Adrenal gland (tissue), 12 donors: ENCODE results near the gene DAB2IP. TPM values are rescaled to one million over a fixed set of nuclear protein-coding genes. Genes with fewer than 3 reads are reported as not detected.

Experiments used
- DNase-seq, 7 donors: peaks; one replicate each; pipeline ENCODE4 v3.0.0-alpha.2; 2019 to 2020
- H3K27ac ChIP-seq, 5 donors: fragments of 200-600 bp; sonication (generic) in 4 of 5; 1 replicate in 3 of 5; 2 replicates in 2 of 5; pipeline versions ENCODE4 v1.5.1 to v1.8.0; 2016 to 2020; ENCODE audit warnings: mild to moderate bottlenecking in 1 of 5
- H3K27me3 ChIP-seq: fragments of 200-600 bp; 2 replicates; pipeline ENCODE4 v1.8.0; 2021
- H3K36me3 ChIP-seq, 2 donors: fragments of 200-600 bp; replicated peaks in 1 of 2; 1 replicate in 1 of 2; 2 replicates in 1 of 2; pipeline versions ENCODE4 v1.5.1 to v1.8.0; 2018 to 2022
- H3K4me1 ChIP-seq, 2 donors: fragments of 200-600 bp; replicated peaks in 1 of 2; 1 replicate in 1 of 2; 2 replicates in 1 of 2; pipeline versions ENCODE4 v1.5.1 to v1.8.0; 2018 to 2021
- H3K4me3 ChIP-seq, 4 donors: fragments of 200-600 bp; sonication (generic) in 3 of 4; one replicate each; pipeline ENCODE4 v1.5.1; 2016 to 2018
- H3K9me3 ChIP-seq, 3 donors: fragments of 200-600 bp; sonication (generic) in 1 of 3; replicated peaks in 1 of 3; 1 replicate in 2 of 3; 2 replicates in 1 of 3; pipeline versions ENCODE4 v1.5.1 to v1.8.0; 2016 to 2021
- POLR2A ChIP-seq, 2 donors: fragments of 450-650 bp; IDR thresholded peaks; one replicate each; pipeline ENCODE4 v1.6.1; 2017; ENCODE audit warnings: antibody characterized with exemption in 2 of 2, mild to moderate bottlenecking in 2 of 2, moderate library complexity in 1 of 2
- WGBS, 4 donors: extraction: QIAGEN DNeasy Blood & Tissue Kit in 2 of 4; methylation state at CpG; one replicate each; pipeline versions ENCODE4 v1.1.5 to v1.1.7; 2013 to 2017; 5-methylcytosine and 5-hydroxymethylcytosine counted together
- intact Hi-C, 2 donors: fragments of 100-400 bp; cut with DNase I; formaldehyde crosslinking; loops; one replicate each; pipeline versions ENCODE4 v1.14.1 to v1.15.0; 2022 to 2023
- polyA plus RNA-seq, 3 donors: library from polyadenylated mRNA; stranded (reverse); fragments of 200-250 nt in 2 of 3; fragments of 350-450 nt in 1 of 3; fragmentation: Illumina TruSeq in 1 of 3; extraction: RNeasy Lipid Tissue Mini Kit (QIAGEN cat#74804) in 1 of 3; gene quantifications; one replicate each; pipeline ENCODE4 v1.2.3, GENCODE V29; 2013 to 2014
- total RNA-seq, 9 donors: library from RNA; depleted of rRNA in 4 of 9; stranded (reverse); fragments of >200 nt in 4 of 9; fragments of 120-200 nt in 1 of 9; fragmentation: NEBNext Ultra II Directional in 1 of 9; extraction: Animal tissue kit (Norgen Biotek cat#: 25700) in 1 of 9; gene quantifications; one replicate each; pipeline versions ENCODE4 v1.1.0 to v1.2.4, GENCODE V29; 2013 to 2023
- TF ChIP-seq, protein P1 (sequence below), 6 experiments: fragments of 450-650 bp in 4 of 6; fragments of 200-600 bp in 2 of 6; sonication (generic) in 1 of 6; IDR thresholded peaks; 1 replicate in 5 of 6; 2 replicates in 1 of 6; pipeline versions ENCODE4 v1.5.1 to v1.8.0; 2016 to 2021; ENCODE audit warnings: antibody characterized with exemption in 6 of 6, mild to moderate bottlenecking in 2 of 6, moderate library complexity in 1 of 6
- donor health status: healthy with polysubstance abuse.
- donor health status: Bipolar disorder and iron deficiency.
- donor health status: DM: yes; HTN: yes; CAD: no.
- donor health status: DM: no; HTN: no; CAD: no.
- donor health status: DM: no; HTN: no; CAD: no.
- donor health status: DM: yes; HTN: yes; CAD: no.

The DAB2IP gene
- total and polyA plus RNA-seq, 12 donors = 12.0 to 52.2 (median 43.9) TPM

GRCh38 chr9:121671612-121672155, 20.2 kb downstream of the DAB2IP start:
- peaks cover 0 to 4% of the 10 kb centered on the region in 2 donors for H3K4me1 ChIP-seq
- H3K27me3 ChIP-seq = no peaks in the 10 kb centered on the region
- TF ChIP-seq POLR2A (IDR thresholded peaks at IDR 0.05) = no peak
- TF ChIP-seq, protein P1, sequence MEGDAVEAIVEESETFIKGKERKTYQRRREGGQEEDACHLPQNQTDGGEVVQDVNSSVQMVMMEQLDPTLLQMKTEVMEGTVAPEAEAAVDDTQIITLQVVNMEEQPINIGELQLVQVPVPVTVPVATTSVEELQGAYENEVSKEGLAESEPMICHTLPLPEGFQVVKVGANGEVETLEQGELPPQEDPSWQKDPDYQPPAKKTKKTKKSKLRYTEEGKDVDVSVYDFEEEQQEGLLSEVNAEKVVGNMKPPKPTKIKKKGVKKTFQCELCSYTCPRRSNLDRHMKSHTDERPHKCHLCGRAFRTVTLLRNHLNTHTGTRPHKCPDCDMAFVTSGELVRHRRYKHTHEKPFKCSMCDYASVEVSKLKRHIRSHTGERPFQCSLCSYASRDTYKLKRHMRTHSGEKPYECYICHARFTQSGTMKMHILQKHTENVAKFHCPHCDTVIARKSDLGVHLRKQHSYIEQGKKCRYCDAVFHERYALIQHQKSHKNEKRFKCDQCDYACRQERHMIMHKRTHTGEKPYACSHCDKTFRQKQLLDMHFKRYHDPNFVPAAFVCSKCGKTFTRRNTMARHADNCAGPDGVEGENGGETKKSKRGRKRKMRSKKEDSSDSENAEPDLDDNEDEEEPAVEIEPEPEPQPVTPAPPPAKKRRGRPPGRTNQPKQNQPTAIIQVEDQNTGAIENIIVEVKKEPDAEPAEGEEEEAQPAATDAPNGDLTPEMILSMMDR (IDR thresholded peaks at IDR 0.05) = no peak
- no peak overlapping the region for H3K4me3 ChIP-seq
- no peaks in the 10 kb centered on the region for H3K9me3 ChIP-seq
- intact Hi-C loops = no loop called here
- DNase-seq = no peak
- H3K27ac ChIP-seq = no peak overlapping the region
- WGBS, 4 donors = 61 to 73% (median 70%) methylated on average over 5 of the region's 5 CpGs
- no peaks in the 10 kb centered on the region for H3K36me3 ChIP-seq

GRCh38 chr9:121672213-121672612, 20.8 kb downstream of the DAB2IP start:
- intact Hi-C loops = no loop called here
- Histone ChIP-seq H3K4me1 (peaks cover 0 to 4% of the 10 kb centered on the region in 2 donors), H3K27ac (no peak overlapping the region), H3K4me3 (no peak overlapping the region), H3K36me3 (no peaks in the 10 kb centered on the region), H3K27me3 (no peaks in the 10 kb centered on the region), H3K9me3 (no peaks in the 10 kb centered on the region)
- peak in 1 of 7 donors; percentile 87 for DNase-seq
- no peak for TF ChIP-seq POLR2A (IDR thresholded peaks at IDR 0.05)
- WGBS, 4 donors = 82 to 92% (median 86%) methylated on average over 7 of the region's 7 CpGs

GRCh38 chr9:121672986-121673385, 21.6 kb downstream of the DAB2IP start:
- TF ChIP-seq, protein P1 (IDR thresholded peaks at IDR 0.05) = no peak
- TF ChIP-seq POLR2A (IDR thresholded peaks at IDR 0.05) = no peak
- Histone ChIP-seq H3K4me3 (no peak overlapping the region), H3K9me3 (no peaks in the 10 kb centered on the region), H3K36me3 (no peaks in the 10 kb centered on the region), H3K27ac (no peak overlapping the region), H3K4me1 (peaks cover 0 to 4% of the 10 kb centered on the region in 2 donors), H3K27me3 (no peaks in the 10 kb centered on the region)
- DNase-seq = no peak
- 85 to 100% (median 94%) methylated on average over 1 of the region's 1 CpG for WGBS, 4 donors
- intact Hi-C loops = no loop called here

GRCh38 chr9:121673576-121673975, 22.1 kb downstream of the DAB2IP start:
- no peak for DNase-seq
- Histone ChIP-seq H3K27me3 (no peaks in the 10 kb centered on the region), H3K36me3 (no peaks in the 10 kb centered on the region), H3K9me3 (no peaks in the 10 kb centered on the region), H3K4me3 (no peak overlapping the region), H3K27ac (no peak overlapping the region), H3K4me1 (peaks cover 0 to 4% of the 10 kb centered on the region in 2 donors)
- intact Hi-C loops = no loop called here
- TF ChIP-seq, protein P1 (IDR thresholded peaks at IDR 0.05) = no peak
- TF ChIP-seq POLR2A (IDR thresholded peaks at IDR 0.05) = no peak
- WGBS, 4 donors = 92 to 95% (median 94%) methylated on average over 7 of the region's 7 CpGs

DNA sequence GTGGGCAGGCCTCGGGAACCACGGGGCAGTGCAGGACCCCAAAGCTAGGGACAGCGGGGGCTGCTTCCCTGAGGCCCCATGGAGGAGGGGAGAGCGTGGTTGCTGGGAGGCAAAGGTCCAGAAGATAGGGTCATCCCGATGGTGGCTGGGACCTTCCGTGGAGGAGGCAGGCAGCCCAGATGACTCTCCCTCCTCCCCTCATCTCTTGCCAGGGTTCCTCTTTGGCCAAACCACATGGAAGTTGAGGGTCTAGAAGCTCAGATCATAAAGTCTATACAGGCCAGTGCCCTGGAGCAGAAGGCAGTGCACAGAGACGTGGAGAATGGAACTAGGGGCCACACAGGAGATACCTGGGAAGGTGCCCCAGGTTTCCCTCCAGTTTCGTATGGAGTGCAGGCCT, 22.6 kb downstream of the DAB2IP start:
- no peaks in the 10 kb centered on the region for H3K27me3 ChIP-seq
- intact Hi-C loops = no loop called here
- no peak for DNase-seq
- no peaks in the 10 kb centered on the region for H3K36me3 ChIP-seq
- H3K9me3 ChIP-seq = no peaks in the 10 kb centered on the region
- no peak overlapping the region for H3K27ac ChIP-seq
- peaks cover 0 to 4% of the 10 kb centered on the region in 2 donors for H3K4me1 ChIP-seq
- TF ChIP-seq, protein P1 (IDR thresholded peaks at IDR 0.05) = no peak
- TF ChIP-seq POLR2A (IDR thresholded peaks at IDR 0.05) = no peak
- 82 to 87% (median 84%) methylated on average over 8 of the region's 8 CpGs for WGBS, 4 donors
- no peak overlapping the region for H3K4me3 ChIP-seq
